NB4 (cell line): ENCODE data around the gene RNF157.

Experiments
- DNase-seq: peaks from one replicate; pipeline ENCODE4 v3.0.0; 2010; ENCODE audit warnings: low read depth
- H3K4me3 ChIP-seq: one replicate; pipeline ENCODE4 v1.5.1; 2011; ENCODE audit warnings: mild to moderate bottlenecking, low read depth, low read length, moderate library complexity
- CTCF ChIP-seq: IDR thresholded peaks from one replicate; pipeline ENCODE4 v1.5.1; 2012; ENCODE audit warnings: low read depth, low read length
- MAX ChIP-seq: IDR thresholded peaks from 2 replicates; pipeline ENCODE4 v1.6.1; 2011; ENCODE audit warnings: low read depth, low read length
- MYC ChIP-seq: IDR thresholded peaks from 2 replicates; pipeline ENCODE4 v1.6.1; 2011; ENCODE audit warnings: low read depth, low read length
- POLR2A ChIP-seq: IDR thresholded peaks from 2 replicates; pipeline ENCODE4 v1.6.1; 2011; ENCODE audit warnings: mild to moderate bottlenecking; ENCODE audit not compliant: insufficient read length; ENCODE audit errors: extremely low read depth

The RNF157 gene

GRCh38 chr17:76267051-76267576 lies 26.8 kb upstream of the RNF157 start:
- TF ChIP-seq MYC (no peak), POLR2A (no peak), MAX (no peak), CTCF (no peak)
- DNase-seq: no peak
- H3K4me3 ChIP-seq: peak overlapping the region; percentile 85

- peak overlapping the region; percentile 85 for H3K4me3 ChIP-seq
- DNase-seq: peak; percentile 54
- TF ChIP-seq CTCF: no peak
- TF ChIP-seq POLR2A: no peak
- no peak for TF ChIP-seq MYC
- no peak for TF ChIP-seq MAX
Observed at GRCh38 chr17:76266244-76266938, 26.1 kb upstream of the RNF157 start.

- DNase-seq: peak; percentile 63
Observed at GRCh38 chr17:76265624-76266243, 25.4 kb upstream of the RNF157 start.

GRCh38 chr17:76264755-76265623 lies 24.7 kb upstream of the RNF157 start, which contains the start of gene UBALD2:
Gene UBALD2 (plus strand): TSS chr17:76265348. CDS start chr17:76265506, 158 bp downstream.
- DNase-seq: peak; percentile 99
- H3K4me3 ChIP-seq: peak within 1 kb of the TSS; percentile 85
- TF ChIP-seq MAX (peak; percentile 72), MYC (peak; percentile 82), CTCF (no peak), POLR2A (peak; percentile 69)

More at GRCh38 chr17:76265624-76266243, 25.4 kb upstream of the RNF157 start:
- TF ChIP-seq MAX: peak; percentile 66; the same call in 1 of the 2 replicates
- no peak for TF ChIP-seq CTCF
- peak; percentile 10; the same call in 1 of the 2 replicates for TF ChIP-seq MYC
- H3K4me3 ChIP-seq: peak overlapping the region; percentile 85

- H3K4me3 ChIP-seq: peak overlapping the region; percentile 47
- DNase-seq: no peak
- TF ChIP-seq POLR2A (no peak), MYC (no peak), CTCF (no peak), MAX (no peak)
Observed at GRCh38 chr17:76264425-76264754, 24.1 kb upstream of the RNF157 start.
